PC-9 (cell line): ENCODE results near the gene NUDT13.

ENCODE experiments used
- EZH2 ChIP-seq: fragments of 200-600 bp; sonication (generic); IDR thresholded peaks from 2 replicates; pipeline ENCODE4 v1.8.0; 2017; ENCODE audit warnings: antibody characterized with exemption, low read depth
- TF ChIP-seq, protein P1 (sequence below): fragments of 200-600 bp; sonication (generic); conservative IDR thresholded peaks from 2 replicates; pipeline ENCODE4 v1.6.1; 2017; ENCODE audit warnings: mixed run types, antibody characterized with exemption, mild to moderate bottlenecking, moderate library complexity

DNA sequence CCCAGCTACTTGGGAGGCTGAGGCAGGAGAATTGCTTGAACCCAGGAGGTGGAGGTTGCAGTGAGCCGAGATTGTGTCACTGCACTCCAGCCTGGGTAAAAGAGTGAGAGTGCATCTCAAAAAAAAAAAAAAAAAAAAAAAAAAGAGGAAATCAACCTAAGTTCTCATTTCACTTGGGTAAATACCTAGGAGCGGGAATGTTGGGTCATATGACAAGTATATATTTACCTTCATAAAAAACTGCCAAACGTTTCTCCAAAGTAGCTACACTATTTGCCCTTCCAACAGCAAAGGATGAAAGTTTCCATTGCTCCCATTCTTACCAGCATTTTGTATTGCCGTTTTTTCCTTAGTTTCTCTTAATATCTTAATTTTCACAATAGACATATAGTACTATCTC, 23.4 kb upstream of the NUDT13 start:
- TF ChIP-seq, protein P1, sequence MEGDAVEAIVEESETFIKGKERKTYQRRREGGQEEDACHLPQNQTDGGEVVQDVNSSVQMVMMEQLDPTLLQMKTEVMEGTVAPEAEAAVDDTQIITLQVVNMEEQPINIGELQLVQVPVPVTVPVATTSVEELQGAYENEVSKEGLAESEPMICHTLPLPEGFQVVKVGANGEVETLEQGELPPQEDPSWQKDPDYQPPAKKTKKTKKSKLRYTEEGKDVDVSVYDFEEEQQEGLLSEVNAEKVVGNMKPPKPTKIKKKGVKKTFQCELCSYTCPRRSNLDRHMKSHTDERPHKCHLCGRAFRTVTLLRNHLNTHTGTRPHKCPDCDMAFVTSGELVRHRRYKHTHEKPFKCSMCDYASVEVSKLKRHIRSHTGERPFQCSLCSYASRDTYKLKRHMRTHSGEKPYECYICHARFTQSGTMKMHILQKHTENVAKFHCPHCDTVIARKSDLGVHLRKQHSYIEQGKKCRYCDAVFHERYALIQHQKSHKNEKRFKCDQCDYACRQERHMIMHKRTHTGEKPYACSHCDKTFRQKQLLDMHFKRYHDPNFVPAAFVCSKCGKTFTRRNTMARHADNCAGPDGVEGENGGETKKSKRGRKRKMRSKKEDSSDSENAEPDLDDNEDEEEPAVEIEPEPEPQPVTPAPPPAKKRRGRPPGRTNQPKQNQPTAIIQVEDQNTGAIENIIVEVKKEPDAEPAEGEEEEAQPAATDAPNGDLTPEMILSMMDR = no peak
- TF ChIP-seq EZH2 = no peak
